ENCODE data around the gene EXOC3.
"Not testable (repeated sequence)": the region's sequence is repeated elsewhere in the genome, so short reads cannot be mapped to it uniquely, and the experiment has no call there.

Gene EXOC3

DNA sequence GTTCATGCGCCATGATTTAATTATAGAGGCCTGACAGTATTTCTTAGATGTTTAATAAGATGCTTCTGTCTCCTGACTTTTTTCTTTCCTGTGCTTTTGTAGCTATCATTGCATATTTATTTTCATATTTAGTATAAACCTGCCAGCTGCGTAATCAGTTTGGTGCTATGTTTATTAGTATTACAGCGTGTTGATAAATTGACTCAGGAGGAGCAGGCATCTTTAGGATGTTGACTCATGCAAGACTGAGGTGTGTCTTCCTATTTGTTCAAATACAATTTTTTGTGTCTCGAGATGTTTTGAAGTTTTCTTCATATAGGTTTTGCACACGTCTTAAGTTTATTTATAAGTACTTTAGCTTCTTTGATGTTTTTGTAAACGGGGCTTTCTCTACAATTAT is 35.9 kb upstream of the EXOC3 start:
- DNase-seq (ENCODE audit: low read depth), result no peak

DNA sequence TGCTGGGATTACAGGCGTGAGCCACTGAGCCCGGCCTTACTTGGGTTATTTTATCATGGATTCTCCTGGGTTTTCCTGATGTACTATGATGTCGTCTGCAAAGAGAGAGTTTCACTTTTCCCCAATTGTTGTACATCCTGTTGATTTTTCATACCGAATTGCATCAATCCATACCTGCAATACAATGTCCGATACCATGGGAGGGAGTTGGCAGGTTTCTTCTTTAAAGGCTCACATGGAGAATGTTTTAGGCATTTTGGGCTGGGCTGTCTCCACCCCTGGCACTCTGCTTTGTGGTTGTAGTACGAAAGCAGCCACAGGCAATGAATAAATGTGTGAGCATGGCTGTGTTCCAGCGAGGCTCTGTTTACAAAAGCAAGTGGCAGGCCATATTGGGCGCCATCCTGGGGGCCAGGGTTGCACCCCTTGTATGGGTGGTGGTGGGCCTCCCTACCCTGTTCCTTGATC is 35.1 kb upstream of the EXOC3 start:
- no peak for DNase-seq (ENCODE audit: low read depth)

DNA sequence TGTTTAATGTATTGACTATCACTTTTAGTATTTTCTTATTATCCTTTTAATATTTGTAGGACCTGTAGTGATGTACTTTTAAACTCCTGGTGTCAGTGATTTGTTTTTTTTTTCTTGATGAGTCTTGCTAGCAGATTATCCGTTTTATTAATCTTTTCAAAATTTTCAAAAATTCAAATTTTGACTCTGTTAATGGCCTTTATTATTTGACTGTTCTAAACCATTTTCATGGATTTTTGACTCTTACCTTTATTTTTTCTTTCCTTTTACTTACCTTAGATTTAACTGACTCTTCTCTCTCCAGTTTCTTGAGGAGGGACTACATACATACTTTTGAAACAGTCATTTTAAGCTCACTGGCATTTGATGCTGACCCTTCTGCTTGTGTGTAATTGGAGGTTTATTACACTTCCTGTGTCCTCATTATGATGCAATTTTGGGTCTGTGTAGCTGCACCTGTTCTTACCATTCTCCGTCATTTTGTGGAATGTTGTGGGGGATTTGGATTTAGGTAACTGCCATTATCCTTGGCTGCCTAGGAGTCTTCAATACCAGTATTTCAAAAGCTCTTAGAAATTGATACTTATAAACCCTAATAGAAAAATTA is 32.0 kb upstream of the EXOC3 start:
- no peak for DNase-seq (ENCODE audit: low read depth)

DNA sequence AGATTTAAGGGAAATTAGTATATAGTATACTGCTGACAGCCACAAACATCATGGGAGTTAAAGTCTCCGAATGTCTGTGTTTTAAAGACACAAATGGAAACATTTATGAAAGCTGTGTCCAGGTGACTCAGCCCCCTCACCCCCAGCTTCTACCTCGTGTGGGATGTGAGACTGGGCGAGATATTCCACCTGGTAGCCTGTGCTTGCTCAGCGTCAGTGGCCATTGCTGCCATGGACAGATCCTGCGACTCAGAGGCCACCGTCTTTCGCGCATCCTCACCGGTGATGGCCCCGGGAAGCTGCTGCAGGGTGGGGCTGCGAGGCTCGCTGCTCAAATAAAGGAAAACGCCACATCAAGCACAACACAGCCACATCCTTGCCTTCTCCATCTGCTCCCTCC is 31.2 kb upstream of the EXOC3 start:
- no peak for DNase-seq (ENCODE audit: low read depth)

DNA sequence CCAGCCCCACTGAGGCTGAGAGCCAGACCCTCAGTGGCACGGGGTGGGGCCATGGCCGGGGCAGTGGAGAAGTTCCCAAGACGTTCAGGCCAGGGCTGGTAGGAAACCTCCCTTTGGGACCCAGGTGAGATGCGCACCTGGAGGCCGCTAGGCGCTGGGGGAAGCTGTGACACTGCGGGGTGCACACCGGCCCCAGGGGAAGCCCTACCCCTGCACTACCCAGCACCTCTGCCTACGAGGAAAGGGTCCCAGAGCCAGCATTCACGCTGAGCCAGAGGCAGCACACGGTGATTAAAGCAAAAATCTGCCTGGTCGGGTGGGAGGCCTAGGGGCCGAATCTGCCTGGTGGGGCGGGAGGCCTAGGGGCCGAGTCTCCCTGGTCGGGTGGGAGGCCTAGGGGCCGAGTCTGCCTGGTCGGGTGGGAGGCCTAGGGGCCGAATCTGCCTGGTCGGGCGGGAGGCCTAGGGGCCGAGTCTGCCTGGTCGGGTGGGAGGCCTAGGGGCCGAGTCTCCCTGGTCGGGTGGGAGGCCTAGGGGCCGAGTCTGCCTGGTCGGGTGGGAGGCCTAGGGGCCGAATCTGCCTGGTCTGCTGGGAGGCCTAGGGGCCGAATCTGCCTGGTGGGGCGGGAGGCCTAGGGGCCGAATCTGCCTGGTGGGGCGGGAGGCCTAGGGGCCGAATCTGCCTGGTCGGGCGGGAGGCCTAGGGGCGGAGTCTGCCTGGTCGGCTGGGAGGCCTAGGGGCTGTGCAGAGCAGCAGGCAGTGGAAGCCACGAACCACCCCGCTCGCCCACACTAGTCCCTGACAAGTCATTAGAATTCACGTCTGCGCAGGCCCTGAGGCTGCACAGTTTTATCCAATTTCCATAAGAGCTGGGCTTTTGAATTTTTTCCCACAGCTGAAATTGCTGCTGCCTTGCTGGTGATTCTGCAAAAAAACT is 27.7 kb upstream of the EXOC3 start:
- DNase-seq (ENCODE audit: low read depth), result not testable (repeated sequence)

DNA sequence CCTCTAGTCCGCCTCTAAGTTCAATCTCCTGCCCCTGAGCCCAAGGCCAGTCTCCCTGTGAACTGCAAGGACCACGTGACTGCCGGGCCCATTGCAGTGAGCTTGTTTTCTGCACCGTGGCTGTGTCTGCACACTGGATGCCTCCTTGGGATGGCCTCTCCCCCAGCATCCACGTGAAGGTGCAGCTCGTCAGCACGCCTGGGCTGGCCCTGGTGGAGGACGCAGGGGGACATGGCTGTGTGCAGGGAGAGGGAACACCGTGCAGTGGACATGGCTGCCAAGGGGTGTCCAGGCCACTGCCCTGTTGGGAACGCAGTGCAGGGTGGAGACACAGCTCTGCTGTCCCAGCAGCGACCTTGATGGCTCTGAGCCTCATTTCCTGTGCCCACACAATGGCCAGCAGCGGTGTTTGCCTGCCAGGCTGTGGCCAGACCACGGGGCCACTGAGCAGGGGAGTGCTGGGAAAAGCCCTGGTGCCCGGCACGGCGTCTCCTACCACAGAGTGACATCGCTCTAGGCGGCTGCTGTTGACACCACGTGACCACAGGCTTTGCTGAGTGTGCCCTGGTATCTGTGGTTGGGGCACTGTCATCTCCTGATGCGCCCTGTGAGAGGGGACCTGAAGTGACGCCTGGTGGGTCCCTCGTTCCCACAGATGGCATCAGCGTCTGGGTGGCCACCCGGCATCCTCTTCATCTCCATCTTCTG is 26.9 kb upstream of the EXOC3 start:
- DNase-seq (ENCODE audit: low read depth), result no peak

DNA sequence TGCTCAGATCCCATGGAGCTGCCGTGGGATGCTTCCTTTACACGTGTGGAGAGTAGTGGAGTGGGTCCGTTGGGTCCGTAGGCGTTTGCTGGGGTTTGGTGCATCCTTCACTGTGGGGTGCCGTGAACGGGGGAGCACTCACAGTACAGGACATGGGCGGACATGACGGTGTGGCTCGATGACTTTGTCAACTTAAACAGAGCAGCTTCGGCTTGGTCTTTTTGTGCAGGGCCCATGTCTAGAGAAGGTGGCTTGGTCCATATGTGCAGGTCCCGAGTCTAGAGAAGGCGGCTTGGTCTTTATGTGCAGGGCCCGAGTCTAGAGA is 26.4 kb upstream of the EXOC3 start:
- no peak for DNase-seq (ENCODE audit: low read depth)

DNA sequence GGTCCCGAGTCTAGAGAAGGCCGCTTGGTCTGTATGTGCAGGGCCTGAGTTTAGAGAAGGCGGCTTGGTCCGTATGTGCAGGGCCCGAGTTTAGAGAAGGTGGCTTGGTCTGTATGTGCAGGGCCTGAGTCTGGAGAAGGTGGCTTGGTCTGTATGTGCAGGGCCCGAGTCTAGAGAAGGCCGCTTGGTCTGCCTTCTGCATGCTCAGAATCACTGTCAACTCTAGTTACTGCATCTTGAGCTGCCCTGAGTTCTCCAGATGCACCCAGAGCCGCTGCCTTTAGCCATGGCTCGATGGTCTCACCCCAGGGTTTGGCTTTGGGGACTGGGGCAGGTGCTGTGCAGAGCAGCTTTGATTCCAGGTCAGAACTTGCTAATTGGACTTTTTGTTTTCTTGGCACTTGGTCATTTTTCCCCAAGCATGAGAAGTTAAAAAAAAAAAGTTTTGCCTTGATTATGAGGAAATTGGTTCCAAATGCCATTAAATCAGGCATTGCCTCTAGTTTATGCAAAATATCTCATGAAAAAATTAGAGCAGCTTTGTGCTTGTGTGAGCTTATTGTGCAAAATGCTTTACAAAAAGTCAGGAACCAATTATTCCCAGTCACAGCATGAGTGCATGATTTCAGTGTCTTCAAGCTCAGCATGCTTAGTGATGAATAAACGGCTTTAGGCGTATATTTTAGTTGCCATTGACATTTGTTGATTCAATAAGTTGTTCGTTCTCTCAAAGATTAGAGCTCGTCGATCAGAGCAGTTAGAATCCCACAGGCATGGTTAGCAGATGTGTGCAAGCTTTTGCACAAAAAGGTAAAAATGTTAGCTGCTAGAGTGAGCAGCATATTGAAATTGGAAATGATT is 25.4 kb upstream of the EXOC3 start:
- DNase-seq (ENCODE audit: low read depth), result no peak

DNA sequence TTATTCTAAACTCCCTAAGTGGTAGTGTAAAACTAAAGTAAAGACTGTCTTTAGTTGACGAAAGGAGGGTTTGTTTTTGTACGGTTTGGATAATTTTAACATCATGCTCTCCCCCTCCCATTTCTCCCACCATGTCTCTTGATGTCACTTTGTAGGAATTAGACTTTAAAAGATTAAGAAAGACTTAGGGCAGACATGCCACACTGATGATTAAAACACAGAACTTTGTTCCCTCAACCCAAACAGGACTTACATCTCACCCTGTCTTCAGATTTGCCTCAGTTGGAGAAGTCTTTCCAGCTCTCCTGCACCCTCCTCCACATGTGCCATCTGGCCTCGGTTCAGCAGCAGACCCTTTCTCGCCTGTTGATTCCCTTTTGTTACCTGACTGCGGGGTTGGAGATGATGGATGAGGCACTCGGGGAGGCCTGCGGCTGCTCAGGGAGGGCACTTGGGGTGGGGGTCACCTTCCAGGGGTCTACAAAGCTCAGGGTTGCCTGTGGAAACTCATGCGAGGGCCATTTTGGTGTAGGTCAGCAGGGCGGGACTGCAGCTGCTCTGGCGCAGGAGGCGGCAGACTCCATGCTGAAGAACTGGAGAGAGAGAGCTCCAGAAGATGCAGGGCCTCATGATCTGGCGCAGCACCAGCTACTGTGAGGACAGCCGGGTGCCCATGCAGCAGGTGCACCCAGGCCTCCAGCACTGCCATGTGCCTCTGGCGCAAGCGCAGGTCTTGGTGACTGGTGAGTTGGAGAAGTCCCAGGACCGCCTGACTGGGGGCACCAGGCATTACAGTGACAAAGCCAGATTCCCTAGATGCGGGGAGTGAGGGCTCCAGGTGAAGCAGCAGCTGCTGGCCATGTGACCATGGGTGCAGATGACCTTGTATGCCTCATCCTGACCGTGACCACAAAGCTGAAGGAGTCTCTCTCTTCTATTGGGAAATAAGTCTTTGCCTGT is 24.5 kb upstream of the EXOC3 start:
- no peak for DNase-seq (ENCODE audit: low read depth)

DNA sequence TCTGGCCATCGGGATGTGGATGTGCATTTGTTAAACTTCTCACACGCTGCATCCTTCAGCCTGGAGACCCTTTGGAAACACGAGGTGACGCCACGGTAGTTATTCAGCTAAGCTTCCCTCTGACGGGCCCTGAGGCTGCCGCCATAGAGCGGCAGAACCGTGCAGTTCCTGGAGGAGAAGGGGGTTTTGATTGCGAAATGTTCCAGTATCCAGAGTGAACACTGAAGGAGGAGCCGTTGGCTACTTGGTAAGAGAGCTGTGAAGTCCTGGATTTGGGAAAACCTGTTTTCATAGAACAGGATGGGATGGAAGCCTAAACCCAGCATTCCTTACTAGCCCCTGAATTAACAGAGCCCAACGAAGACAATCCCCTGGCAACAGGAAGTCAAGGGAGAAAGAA is 23.0 kb upstream of the EXOC3 start:
- DNase-seq (ENCODE audit: low read depth), result no peak

DNA sequence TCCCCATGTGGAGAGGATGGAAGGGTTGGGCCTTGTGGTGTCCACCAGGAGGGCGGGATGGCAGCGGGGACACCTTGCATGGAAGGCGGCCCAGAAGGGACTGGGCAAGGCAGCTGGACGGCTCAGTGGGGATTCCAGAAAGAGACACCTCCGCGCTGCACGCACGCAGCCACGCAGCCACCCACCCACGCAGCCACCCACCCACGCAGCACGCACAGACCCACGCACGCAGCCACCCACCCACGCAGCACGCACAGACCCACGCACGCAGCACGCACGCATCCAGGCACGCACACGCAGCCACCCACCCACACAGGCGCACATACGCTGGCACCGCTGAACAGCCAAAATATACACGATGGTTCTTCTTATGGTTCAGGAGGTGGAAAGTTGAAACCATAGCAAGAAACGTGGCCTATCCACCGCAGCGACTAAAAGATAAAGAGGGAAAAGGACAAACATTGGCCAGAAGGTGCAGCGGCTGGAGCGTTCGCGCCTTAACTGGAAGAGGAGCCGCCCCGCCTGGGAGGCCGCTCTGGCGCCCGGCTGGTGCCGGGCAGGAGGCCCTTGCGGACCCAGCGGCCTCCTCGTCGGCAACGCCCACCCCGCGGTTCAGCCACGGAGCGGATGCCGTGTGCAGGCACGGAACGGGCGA is 22.2 kb upstream of the EXOC3 start:
- no peak for DNase-seq (ENCODE audit: low read depth)

DNA sequence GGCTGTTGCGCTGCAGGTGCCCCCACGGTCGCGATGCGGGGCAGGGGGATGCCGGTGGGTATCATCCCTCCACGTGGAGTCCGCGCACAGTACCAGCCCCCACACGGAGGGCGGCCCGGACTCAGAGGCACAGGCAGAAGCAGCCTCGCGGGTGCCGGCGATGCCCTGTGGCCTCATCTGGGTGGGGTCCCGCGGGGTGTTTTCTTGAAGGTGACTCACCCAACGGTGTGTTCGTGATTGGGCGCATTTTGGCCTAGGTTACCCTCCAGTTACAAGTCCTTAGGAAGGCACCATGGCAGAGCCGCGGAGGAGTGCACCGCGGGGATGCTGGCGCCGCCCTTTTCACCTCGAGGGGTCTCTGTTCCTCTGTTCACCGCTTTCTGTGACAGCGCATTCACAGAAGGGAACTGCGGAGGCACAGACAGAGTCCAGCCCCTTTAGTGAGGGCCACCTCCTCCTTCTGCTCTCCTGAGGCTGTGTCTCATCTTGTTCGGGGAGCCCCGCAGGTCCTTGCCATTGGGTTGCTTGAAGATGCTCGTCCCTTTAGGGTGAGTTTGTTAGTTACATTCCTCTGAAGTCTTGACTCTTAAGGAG is 21.6 kb upstream of the EXOC3 start:
- no peak for DNase-seq (ENCODE audit: low read depth)

DNA sequence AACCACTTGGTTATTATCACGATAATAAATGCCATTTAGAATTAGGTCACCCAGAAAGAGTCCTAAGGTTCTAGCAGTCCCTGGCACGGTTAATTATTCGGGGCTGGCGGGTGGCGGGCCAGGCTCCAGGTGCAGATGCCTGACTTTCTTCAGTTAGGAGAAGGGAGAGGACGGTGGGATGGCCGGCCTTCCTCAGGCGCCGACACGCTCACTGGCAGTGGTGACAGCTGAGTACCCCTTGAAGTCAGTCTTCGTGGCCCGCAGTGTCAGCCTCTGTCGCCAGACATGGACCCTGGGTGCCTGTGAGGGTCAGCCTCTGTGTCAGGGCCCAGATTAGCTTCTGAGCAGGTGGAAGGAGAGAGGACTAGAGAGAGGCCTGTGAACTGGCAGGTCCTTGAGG is 21.1 kb upstream of the EXOC3 start:
- no peak for DNase-seq (ENCODE audit: low read depth)

DNA sequence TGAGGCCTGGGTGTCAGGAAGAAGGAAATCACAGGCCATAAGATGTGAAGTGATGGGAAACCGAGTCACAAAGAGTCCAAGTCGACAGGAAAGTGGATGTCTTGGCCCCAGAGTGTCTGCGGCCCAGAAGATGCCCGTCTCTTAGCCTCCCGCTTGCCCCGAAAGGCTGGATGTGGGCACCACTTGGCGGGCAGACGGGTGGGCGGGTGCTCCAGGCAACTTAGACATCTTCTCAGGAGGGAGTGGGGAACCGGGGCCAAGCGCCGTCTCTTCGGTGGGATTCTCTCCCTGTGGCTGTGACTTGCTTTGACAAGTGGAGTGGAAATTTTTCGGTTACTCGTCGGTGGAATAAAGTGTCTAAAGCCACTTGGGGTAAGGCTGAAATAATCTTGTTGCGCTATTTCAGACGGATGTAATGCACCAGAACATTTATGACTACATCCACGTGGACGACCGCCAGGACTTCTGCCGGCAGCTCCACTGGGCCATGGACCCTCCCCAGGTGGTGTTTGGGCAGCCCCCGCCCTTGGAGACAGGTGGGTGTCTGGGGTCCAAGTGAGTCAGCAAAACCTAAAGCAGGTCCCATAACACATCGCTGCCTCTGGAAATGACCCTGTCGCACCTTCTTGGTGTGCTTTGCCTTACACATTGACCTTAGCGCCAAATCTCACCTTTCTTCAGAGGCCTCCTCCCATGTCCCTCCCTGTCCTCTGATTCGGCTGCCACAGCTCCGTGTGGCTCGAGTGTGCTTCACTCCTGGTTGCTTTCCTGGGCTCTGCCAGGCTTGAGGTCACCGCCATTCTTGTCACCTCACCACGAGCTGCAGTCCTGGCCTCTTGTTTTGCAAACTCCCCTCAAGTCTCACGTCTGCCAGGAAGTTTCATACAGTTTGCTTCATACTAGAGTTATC is 20.4 kb upstream of the EXOC3 start:
- DNase-seq (ENCODE audit: low read depth), result no peak

DNA sequence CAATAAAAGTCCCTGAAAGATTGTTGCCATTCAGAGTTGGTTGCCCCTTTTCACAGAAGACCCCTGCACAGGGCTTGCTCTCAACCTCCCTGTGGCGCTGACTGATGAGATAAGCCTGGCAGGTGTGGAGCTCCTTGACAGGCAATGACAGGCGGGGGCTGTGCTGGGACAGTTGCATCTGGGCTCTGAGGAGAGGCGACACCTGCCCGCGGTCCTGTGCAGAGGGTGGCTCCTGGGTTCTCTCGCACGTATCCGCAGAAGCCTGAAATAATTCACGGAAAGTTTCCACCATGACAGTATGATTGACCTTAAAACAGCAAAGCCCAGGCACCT is 19.8 kb upstream of the EXOC3 start:
- DNase-seq (ENCODE audit: low read depth), result no peak

DNA sequence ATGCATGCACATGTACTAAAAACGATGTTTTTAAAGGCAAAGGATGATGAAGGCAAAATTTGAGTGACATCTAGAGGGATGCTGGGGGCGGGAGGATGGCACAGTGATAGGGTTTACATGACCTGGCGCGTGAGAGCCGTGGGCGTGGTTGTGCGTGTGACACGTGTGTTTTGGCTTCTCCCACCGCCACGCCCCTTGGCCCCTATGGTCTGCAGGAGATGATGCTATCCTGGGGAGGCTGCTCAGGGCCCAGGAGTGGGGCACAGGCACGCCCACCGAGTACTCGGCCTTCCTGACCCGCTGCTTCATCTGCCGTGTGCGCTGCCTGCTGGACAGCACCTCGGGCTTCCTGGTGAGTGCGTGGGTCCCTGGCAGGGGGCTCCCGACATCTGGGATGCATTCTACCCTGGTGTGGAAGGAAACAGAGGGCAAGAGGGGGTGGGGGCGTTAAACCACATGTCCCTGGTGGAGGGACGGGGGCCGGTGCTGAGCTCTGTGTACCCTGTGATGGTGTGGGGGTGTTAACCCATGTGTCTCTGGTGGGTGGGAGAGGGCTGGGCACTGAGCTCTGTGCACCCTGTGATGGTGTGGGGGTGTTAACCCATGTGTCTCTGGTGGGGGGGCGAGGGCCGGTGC is 19.2 kb upstream of the EXOC3 start:
- no peak for DNase-seq (ENCODE audit: low read depth)

DNA sequence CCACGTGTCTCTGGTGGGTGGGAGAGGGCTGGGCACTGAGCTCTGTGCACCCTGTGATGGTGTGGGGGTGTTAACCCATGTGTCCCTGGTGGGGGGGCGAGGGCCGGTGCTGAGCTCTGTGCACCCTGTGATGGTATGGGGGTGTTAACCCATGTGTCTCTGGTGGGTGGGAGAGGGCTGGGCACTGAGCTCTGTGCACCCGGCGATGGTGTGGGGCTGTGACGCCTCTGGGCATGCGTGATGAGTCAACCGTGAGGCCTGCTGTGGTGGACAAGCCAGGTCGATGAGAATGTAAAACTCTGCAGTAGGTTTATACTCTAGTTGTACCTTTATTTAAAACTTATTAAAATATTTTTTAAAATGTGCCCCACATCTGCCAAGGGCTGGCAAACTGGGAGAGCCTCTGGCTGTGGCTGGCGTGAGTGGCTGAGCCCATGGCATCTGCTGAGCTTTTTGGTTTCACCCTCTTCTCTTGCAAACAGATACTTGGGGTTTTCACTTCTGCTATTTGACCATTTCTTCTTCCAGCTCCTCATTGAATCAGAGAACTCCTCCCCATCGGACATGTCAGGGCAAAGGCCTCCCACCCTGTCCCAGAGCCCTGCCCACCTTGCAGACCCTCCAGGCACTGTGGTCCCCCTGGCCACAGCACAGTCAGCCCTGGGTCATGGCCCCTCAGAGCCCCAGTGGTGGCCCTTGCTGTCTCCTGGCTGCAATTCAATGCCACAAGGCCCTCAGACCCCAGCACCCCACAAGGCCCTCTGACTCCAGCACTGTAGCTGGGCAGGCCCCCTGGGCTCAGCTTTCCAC is 18.5 kb upstream of the EXOC3 start:
- DNase-seq (ENCODE audit: low read depth), result no peak

DNA sequence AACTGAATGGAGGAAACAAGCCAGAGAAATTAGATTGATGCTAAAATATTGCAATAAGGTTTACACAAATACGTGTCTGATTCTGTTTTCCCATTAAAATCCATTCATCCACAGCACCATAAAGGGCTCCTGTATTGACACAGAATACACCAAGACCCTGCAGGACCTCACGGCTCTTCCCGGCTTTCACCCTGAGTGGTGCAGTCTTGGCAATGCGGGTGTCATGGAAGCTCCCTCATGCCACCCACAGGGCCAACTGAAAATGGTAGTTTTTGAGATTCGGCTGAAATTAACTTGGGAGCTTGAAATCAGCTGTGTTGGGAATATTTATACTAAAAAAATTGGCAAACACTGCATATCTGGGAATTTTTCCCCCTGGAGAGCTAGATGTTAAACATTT is 17.3 kb upstream of the EXOC3 start:
- no peak for DNase-seq (ENCODE audit: low read depth)
